ENCODE measurements around the gene DNAJC4. TPM values are rescaled to one million over a fixed set of nuclear protein-coding genes. Genes with fewer than 3 reads are reported as not detected.

Gene DNAJC4
- total RNA-seq, 2 donors from 2014 or later, result 39.9 to 50.3 TPM

GRCh38 chr11:64223001-64223651 lies 7.2 kb upstream of the DNAJC4 start:
- no peaks in the 10 kb centered on the region for H3K36me3 ChIP-seq
- peaks cover 15% of the 10 kb centered on the region for H3K4me1 ChIP-seq
- H3K4me3 ChIP-seq, result no peak overlapping the region
- H3K27me3 ChIP-seq, result no peaks in the 10 kb centered on the region
- no peak for TF ChIP-seq CTCF (IDR thresholded peaks at IDR 0.05)
- intact Hi-C loops (cut with DNase I), result no loop called here
- H3K27ac ChIP-seq, result no peak overlapping the region
- H3K9me3 ChIP-seq, result no peaks in the 10 kb centered on the region
- peak overlapping the region in 1 of 2 donors; percentile 34 for H3K9ac ChIP-seq (ENCODE audit: low read depth in 2 of 2, low read length in 2 of 2)
- peak; percentile 40 for DNase-seq

- no peak for DNase-seq
- Histone ChIP-seq H3K9me3 (no peaks in the 10 kb centered on the region), H3K9ac (ENCODE audit: low read depth in 2 of 2, low read length in 2 of 2) (peak overlapping the region in 1 of 2 donors; percentile 28), H3K27ac (no peak overlapping the region), H3K4me1 (peaks cover 16% of the 10 kb centered on the region), H3K27me3 (no peaks in the 10 kb centered on the region), H3K4me3 (no peak overlapping the region), H3K36me3 (no peaks in the 10 kb centered on the region)
- no peak for TF ChIP-seq CTCF (IDR thresholded peaks at IDR 0.05)
- intact Hi-C loops (cut with DNase I), result no loop called here
Observed at GRCh38 chr11:64224151-64224890, 6.0 kb upstream of the DNAJC4 start.

- intact Hi-C loops (cut with DNase I), result no loop called here
- Histone ChIP-seq H3K9ac (ENCODE audit: low read depth in 2 of 2, low read length in 2 of 2) (peak overlapping the region; percentile 97 to 99), H3K36me3 (no peaks in the 10 kb centered on the region), H3K4me3 (peak overlapping the region; percentile 60), H3K27me3 (no peaks in the 10 kb centered on the region), H3K4me1 (peaks cover 21% of the 10 kb centered on the region), H3K27ac (peak overlapping the region; percentile 83), H3K9me3 (no peaks in the 10 kb centered on the region)
- no peak for DNase-seq
- TF ChIP-seq CTCF (IDR thresholded peaks at IDR 0.05), result no peak
Observed at GRCh38 chr11:64224891-64225607, 5.3 kb upstream of the DNAJC4 start.

- H3K9ac ChIP-seq (ENCODE audit: low read depth in 2 of 2, low read length in 2 of 2), result peak within 1 kb of the TSS; percentile 97 to 99
- H3K4me1 ChIP-seq, result peaks cover 21% of the 10 kb centered on the region
- no peaks in the 10 kb centered on the region for H3K27me3 ChIP-seq
- TF ChIP-seq CTCF (IDR thresholded peaks at IDR 0.05), result no peak
- peak within 1 kb of the TSS; percentile 83 for H3K27ac ChIP-seq
- H3K9me3 ChIP-seq, result no peaks in the 10 kb centered on the region
- DNase-seq, result peak; percentile 96
- H3K36me3 ChIP-seq, result no peaks in the 10 kb centered on the region
- intact Hi-C loops (cut with DNase I), result no loop called here
- peak within 1 kb of the TSS; percentile 60 for H3K4me3 ChIP-seq
Observed at GRCh38 chr11:64225608-64226506, 4.5 kb upstream of the DNAJC4 start, which contains the start of the genes NUDT22 and TRPT1. Gene NUDT22, plus strand, starts transcription at chr11:64226274. Its CDS starts 379 bp downstream, at chr11:64226653. Gene TRPT1, minus strand, starts transcription at chr11:64226186. Its CDS starts 326 bp downstream, at chr11:64225860.
